ENCODE results near the gene LGALS7B. TPM values are rescaled to one million over a fixed set of nuclear protein-coding genes. Genes with fewer than 3 reads are reported as not detected.
"Not testable (repeated sequence)": the region's sequence is repeated elsewhere in the genome, so short reads cannot be mapped to it uniquely, and the experiment has no call there.

LGALS7B gene
- total RNA-seq, 2 donors from 2014 or later = not detected

- H3K4me3 ChIP-seq (ENCODE audit: low read length) = no peak overlapping the region
- no peak overlapping the region for H3K27ac ChIP-seq (ENCODE audit: low read depth, low read length)
- no peak for TF ChIP-seq CTCF (conservative IDR thresholded peaks at IDR 0.05)
- peaks cover 28% of the 10 kb centered on the region for H3K9me3 Mint-ChIP-seq
- peak overlapping the region; percentile 67 for H3K27ac Mint-ChIP-seq
- WGBS, 2 experiments (ENCODE audit: insufficient coverage in 1 of 2, insufficient read length in 1 of 2) = 89 to 96% methylated on average over 7 to 13 of the region's 13 CpGs
- no peaks in the 10 kb centered on the region for H3K4me1 ChIP-seq (ENCODE audit: control insufficient read depth, insufficient read depth, low read length)
- H3K4me3 Mint-ChIP-seq = peak overlapping the region; percentile 27
- no peaks in the 10 kb centered on the region for H3K27me3 Mint-ChIP-seq (ENCODE audit: insufficient read depth)
- peaks cover 5% of the 10 kb centered on the region for H3K9me3 ChIP-seq (ENCODE audit: control insufficient read depth, low read length)
- no peak overlapping the region for H3K9ac ChIP-seq (ENCODE audit: extremely low read depth, low read length, poor library complexity, severe bottlenecking)
- H3K4me1 Mint-ChIP-seq = peaks cover 17% of the 10 kb centered on the region
- DNase-seq = no peak
- H3K36me3 ChIP-seq (ENCODE audit: control insufficient read depth, insufficient read depth, low read length) = peaks cover 26% of the 10 kb centered on the region
- no peaks in the 10 kb centered on the region for H3K27me3 ChIP-seq (ENCODE audit: control insufficient read depth, insufficient read depth, low read length, poor library complexity, severe bottlenecking)
- H3K36me3 Mint-ChIP-seq (ENCODE audit: low read depth) = peaks cover 68% of the 10 kb centered on the region
These were observed 30.4 kb downstream of the LGALS7B start for GRCh38 chr19:38819231-38819920.

- H3K4me1 ChIP-seq (ENCODE audit: control insufficient read depth, insufficient read depth, low read length); DNase-seq; H3K27ac ChIP-seq (ENCODE audit: low read depth, low read length); H3K27me3 Mint-ChIP-seq (ENCODE audit: insufficient read depth); H3K4me3 ChIP-seq (ENCODE audit: low read length); H3K9me3 ChIP-seq (ENCODE audit: control insufficient read depth, low read length); H3K4me3 Mint-ChIP-seq; H3K27me3 ChIP-seq (ENCODE audit: control insufficient read depth, insufficient read depth, low read length, poor library complexity, severe bottlenecking); H3K27ac Mint-ChIP-seq; H3K9ac ChIP-seq (ENCODE audit: extremely low read depth, low read length, poor library complexity, severe bottlenecking): not testable (repeated sequence)
- peaks cover 28% of the 10 kb centered on the region for H3K9me3 Mint-ChIP-seq
- H3K4me1 Mint-ChIP-seq = peaks cover 30% of the 10 kb centered on the region
- WGBS, 2 experiments (ENCODE audit: insufficient coverage in 1 of 2, insufficient read length in 1 of 2) = 95 to 98% methylated on average over 17 to 29 of the region's 29 CpGs
- H3K36me3 Mint-ChIP-seq (ENCODE audit: low read depth) = peaks cover 55% of the 10 kb centered on the region
- H3K36me3 ChIP-seq (ENCODE audit: control insufficient read depth, insufficient read depth, low read length) = peaks cover 17% of the 10 kb centered on the region
These were observed 32.3 kb downstream of the LGALS7B start for GRCh38 chr19:38821230-38821825.

- WGBS, 2 experiments (ENCODE audit: insufficient coverage in 1 of 2, insufficient read length in 1 of 2) = 90 to 95% methylated on average over 5 to 7 of the region's 7 CpGs
- not testable (repeated sequence) for H3K9me3 ChIP-seq (ENCODE audit: control insufficient read depth, low read length); H3K27ac Mint-ChIP-seq; H3K4me1 ChIP-seq (ENCODE audit: control insufficient read depth, insufficient read depth, low read length); DNase-seq; H3K4me3 Mint-ChIP-seq; H3K4me3 ChIP-seq (ENCODE audit: low read length); H3K27me3 Mint-ChIP-seq (ENCODE audit: insufficient read depth); H3K27ac ChIP-seq (ENCODE audit: low read depth, low read length); H3K9ac ChIP-seq (ENCODE audit: extremely low read depth, low read length, poor library complexity, severe bottlenecking); H3K27me3 ChIP-seq (ENCODE audit: control insufficient read depth, insufficient read depth, low read length, poor library complexity, severe bottlenecking)
- Mint-ChIP-seq H3K9me3 (peaks cover 19% of the 10 kb centered on the region), H3K4me1 (peaks cover 25% of the 10 kb centered on the region), H3K36me3 (ENCODE audit: low read depth) (peaks cover 51% of the 10 kb centered on the region)
- peaks cover 24% of the 10 kb centered on the region for H3K36me3 ChIP-seq (ENCODE audit: control insufficient read depth, insufficient read depth, low read length)
These were observed 36.9 kb downstream of the LGALS7B start for GRCh38 chr19:38825936-38826335.

GRCh38 chr19:38826856-38827551 is 38.0 kb downstream of the LGALS7B start:
- Mint-ChIP-seq H3K4me3 (no peak overlapping the region), H3K36me3 (ENCODE audit: low read depth) (peaks cover 47% of the 10 kb centered on the region), H3K27me3 (ENCODE audit: insufficient read depth) (no peaks in the 10 kb centered on the region), H3K27ac (no peak overlapping the region), H3K9me3 (peaks cover 13% of the 10 kb centered on the region), H3K4me1 (peaks cover 29% of the 10 kb centered on the region)
- H3K36me3 ChIP-seq (ENCODE audit: control insufficient read depth, insufficient read depth, low read length) = peaks cover 22% of the 10 kb centered on the region
- H3K4me3 ChIP-seq (ENCODE audit: low read length) = no peak overlapping the region
- no peaks in the 10 kb centered on the region for H3K4me1 ChIP-seq (ENCODE audit: control insufficient read depth, insufficient read depth, low read length)
- TF ChIP-seq CTCF (conservative IDR thresholded peaks at IDR 0.05) = no peak
- no peaks in the 10 kb centered on the region for H3K27me3 ChIP-seq (ENCODE audit: control insufficient read depth, insufficient read depth, low read length, poor library complexity, severe bottlenecking)
- H3K9me3 ChIP-seq (ENCODE audit: control insufficient read depth, low read length) = peaks cover 5% of the 10 kb centered on the region
- H3K9ac ChIP-seq (ENCODE audit: extremely low read depth, low read length, poor library complexity, severe bottlenecking) = no peak overlapping the region
- 79 to 80% methylated on average over 6 of the region's 6 CpGs for whole genome bisulfite sequencing, 2 experiments (ENCODE audit: insufficient coverage in 1 of 2, insufficient read length in 1 of 2)
- DNase-seq = no peak
- no peak overlapping the region for H3K27ac ChIP-seq (ENCODE audit: low read depth, low read length)

GRCh38 chr19:38829203-38829602 is 40.2 kb downstream of the LGALS7B start:
- not testable (repeated sequence) for H3K27ac Mint-ChIP-seq; H3K27me3 Mint-ChIP-seq (ENCODE audit: insufficient read depth); H3K9ac ChIP-seq (ENCODE audit: extremely low read depth, low read length, poor library complexity, severe bottlenecking); H3K4me3 Mint-ChIP-seq; H3K27me3 ChIP-seq (ENCODE audit: control insufficient read depth, insufficient read depth, low read length, poor library complexity, severe bottlenecking); H3K27ac ChIP-seq (ENCODE audit: low read depth, low read length); H3K9me3 ChIP-seq (ENCODE audit: control insufficient read depth, low read length); DNase-seq; H3K9me3 Mint-ChIP-seq; H3K4me1 ChIP-seq (ENCODE audit: control insufficient read depth, insufficient read depth, low read length); H3K4me3 ChIP-seq (ENCODE audit: low read length)
- Mint-ChIP-seq H3K36me3 (ENCODE audit: low read depth) (peaks cover 34% of the 10 kb centered on the region), H3K4me1 (peaks cover 21% of the 10 kb centered on the region)
- H3K36me3 ChIP-seq (ENCODE audit: control insufficient read depth, insufficient read depth, low read length) = peaks cover 17% of the 10 kb centered on the region
- 95 to 100% methylated on average over 2 to 6 of the region's 7 CpGs for WGBS, 2 experiments (ENCODE audit: insufficient coverage in 1 of 2, insufficient read length in 1 of 2)
